Spinal cord (tissue), 10 donors: ENCODE results near the gene LGALS3BP. TPM values are rescaled to one million over a fixed set of nuclear protein-coding genes. Genes with fewer than 3 reads are reported as not detected.

Experiments used
- DNase-seq, 6 donors: peaks; one replicate each; pipeline versions ENCODE4 v3.0.0 to v3.0.0-alpha.2; 2013 to 2015; ENCODE audit warnings: low spot score in 6 of 6, low read depth in 4 of 6
- H3K27ac ChIP-seq: one replicate; pipeline ENCODE4 v1.5.1; 2013; ENCODE audit warnings: low read depth, low read length, control low read depth
- H3K27me3 ChIP-seq: one replicate; pipeline ENCODE4 v1.6.1; 2013; ENCODE audit warnings: low read length; ENCODE audit not compliant: control insufficient read depth, insufficient read depth
- H3K36me3 ChIP-seq: one replicate; pipeline ENCODE4 v1.6.1; 2013; ENCODE audit warnings: low read length; ENCODE audit not compliant: control insufficient read depth, insufficient read depth
- H3K4me1 ChIP-seq: one replicate; pipeline ENCODE4 v1.6.1; 2013; ENCODE audit warnings: low read length; ENCODE audit not compliant: control insufficient read depth, insufficient read depth
- H3K4me3 ChIP-seq: one replicate; pipeline ENCODE4 v1.5.1; 2013; ENCODE audit warnings: low read depth, low read length, control low read depth
- H3K9me3 ChIP-seq: one replicate; pipeline ENCODE4 v1.6.1; 2013; ENCODE audit warnings: low read length; ENCODE audit not compliant: control insufficient read depth, insufficient read depth
- WGBS: methylation state at CpG from one replicate; pipeline ENCODE4 v1.1.5; 2013; ENCODE audit warnings: missing lambda C conversion rate; ENCODE audit not compliant: insufficient coverage; 5-methylcytosine and 5-hydroxymethylcytosine counted together
- polyA plus RNA-seq, 2 donors: library from polyadenylated mRNA; unstranded; fragments of 120-200 nt; gene quantifications; one replicate each; pipeline ENCODE4 v1.2.1, GENCODE V29; 2013; ENCODE audit not compliant: insufficient read length in 2 of 2
- total RNA-seq, 2 donors: library from RNA; depleted of rRNA in 1 of 2; stranded (reverse); fragments of 120-200 nt in 1 of 2; fragments of >200 nt in 1 of 2; gene quantifications; one replicate each; pipeline versions ENCODE4 v1.2.3 to v1.2.4, GENCODE V29; 2013 to 2014
- donor health status: healthy.

LGALS3BP gene
- total and polyA plus RNA-seq, 4 donors: 83.0 to 166 (median 106) TPM

DNA sequence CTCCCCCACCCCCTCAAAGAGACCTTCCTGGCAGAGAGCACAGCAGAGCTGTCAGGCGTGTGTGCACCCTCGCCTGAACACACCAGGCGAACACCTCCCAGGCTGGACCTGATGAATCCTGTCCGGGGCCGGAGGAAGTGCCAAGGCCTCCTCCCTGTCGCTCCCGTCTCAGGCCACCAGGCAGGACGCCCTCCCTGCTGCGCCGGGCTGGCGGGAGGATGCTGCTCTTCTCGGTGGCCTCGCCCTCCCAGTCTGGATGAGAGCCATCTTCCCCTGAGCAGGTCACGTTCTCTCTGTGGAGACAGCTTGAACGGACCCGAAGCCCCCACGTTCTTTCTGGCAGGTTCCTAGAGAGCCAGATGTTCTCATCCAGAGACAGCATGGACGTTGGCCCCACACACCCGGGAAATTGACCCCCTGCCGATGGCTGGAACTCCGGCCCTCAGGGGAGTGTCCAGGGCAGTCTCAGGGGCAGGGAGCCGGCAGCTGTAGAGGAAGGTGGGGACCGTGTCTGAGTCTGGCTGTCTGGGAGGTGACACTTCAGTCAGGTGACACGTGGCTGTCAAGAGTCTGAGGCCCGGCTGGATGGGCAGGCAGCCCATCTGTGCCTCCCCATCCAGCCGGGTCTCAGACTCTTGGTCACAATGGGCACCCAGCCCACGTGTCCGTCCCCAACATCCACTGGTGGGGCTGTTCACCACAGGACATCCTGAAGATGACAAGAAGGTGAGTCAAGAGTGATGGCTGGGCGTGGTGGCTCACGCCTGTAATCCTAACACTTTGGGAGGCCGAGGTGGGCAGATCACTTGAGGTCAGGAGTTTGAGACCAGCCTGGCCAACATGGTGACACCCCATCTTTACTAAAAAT is 49.6 kb downstream of the LGALS3BP start:
- Histone ChIP-seq H3K36me3 (peaks cover 2% of the 10 kb centered on the region), H3K4me3 (no peak overlapping the region), H3K4me1 (peaks cover 35% of the 10 kb centered on the region), H3K27ac (no peak overlapping the region), H3K27me3 (no peaks in the 10 kb centered on the region), H3K9me3 (no peaks in the 10 kb centered on the region)
- peak in 1 of 6 donors; percentile 50 for DNase-seq
- 72% methylated on average over 28 of the region's 31 CpGs for WGBS

DNA sequence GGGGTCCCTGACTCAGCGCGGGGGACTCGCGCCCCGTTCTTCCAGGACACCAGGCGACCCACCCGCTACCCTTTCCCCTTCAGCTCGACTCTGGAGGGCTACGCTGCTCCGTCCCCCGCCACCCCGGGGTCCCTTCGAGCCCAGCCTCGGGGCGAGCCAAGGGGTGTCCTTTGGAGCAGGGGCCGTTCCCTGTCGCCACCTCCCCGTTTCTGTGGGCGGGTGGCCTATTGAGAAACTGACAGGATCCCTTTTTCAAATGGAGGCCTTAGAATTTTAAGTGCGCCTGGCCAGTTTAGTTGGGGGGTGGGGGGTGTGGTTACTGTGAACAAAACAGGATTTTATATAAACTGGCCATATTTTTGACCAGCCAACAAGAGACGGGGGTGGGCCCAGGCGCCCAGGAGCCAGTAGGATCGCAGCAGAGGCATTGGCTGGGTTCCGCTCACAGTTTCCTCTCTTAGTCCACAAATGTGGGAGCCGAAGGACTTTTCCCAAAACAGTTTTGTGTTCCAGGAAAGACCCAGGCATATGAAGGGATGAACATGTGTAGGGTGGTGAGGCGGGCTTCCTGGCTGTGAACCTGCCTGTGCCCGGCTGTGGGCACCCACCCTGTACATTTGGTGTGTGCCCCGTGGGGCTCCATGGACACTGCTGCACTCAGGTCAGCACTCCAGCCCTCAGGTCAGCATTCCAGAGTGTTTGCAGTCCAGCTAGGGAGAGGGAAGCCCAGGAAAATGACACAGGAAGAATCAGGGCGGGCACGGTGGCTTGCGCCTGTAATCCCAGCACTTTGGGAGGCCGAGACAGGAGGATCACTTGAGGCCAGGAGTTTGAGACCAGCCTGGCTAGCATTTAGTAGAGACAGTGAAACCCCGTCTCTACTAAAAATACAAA is 53.8 kb downstream of the LGALS3BP start:
- Histone ChIP-seq H3K4me3 (peak overlapping the region; percentile 55), H3K27me3 (no peaks in the 10 kb centered on the region), H3K9me3 (no peaks in the 10 kb centered on the region), H3K27ac (peak overlapping the region; percentile 95), H3K36me3 (peaks cover 2% of the 10 kb centered on the region), H3K4me1 (peaks cover 52% of the 10 kb centered on the region)
- DNase-seq: peak in 3 of 6 donors; percentile 48 to 88 (median 86)
- WGBS: 25% methylated on average over 30 of the region's 33 CpGs

GRCh38 chr17:78925234-78925633 is 54.5 kb downstream of the LGALS3BP start, which contains the start of gene TIMP2:
TSS of gene TIMP2 (minus strand) at chr17:78925387. CDS start at chr17:78925088, 299 bp downstream.
- Histone ChIP-seq H3K4me1 (peaks cover 56% of the 10 kb centered on the region), H3K27ac (peak within 1 kb of the TSS; percentile 95), H3K36me3 (peaks cover 2% of the 10 kb centered on the region), H3K4me3 (peak within 1 kb of the TSS; percentile 69), H3K27me3 (no peaks in the 10 kb centered on the region), H3K9me3 (no peaks in the 10 kb centered on the region)
- DNase-seq: peak in 5 of 6 donors; percentile 79 to 97 (median 85)
- WGBS: under 1% methylated on average over 40 of the region's 52 CpGs

GRCh38 chr17:78924481-78925151 is 55.1 kb downstream of the LGALS3BP start:
- H3K4me1 ChIP-seq: peaks cover 57% of the 10 kb centered on the region
- 0% methylated on average over 55 of the region's 64 CpGs for WGBS
- DNase-seq: peak in 2 of 6 donors; percentile 58 to 77
- no peaks in the 10 kb centered on the region for H3K27me3 ChIP-seq
- peak overlapping the region; percentile 69 for H3K4me3 ChIP-seq
- peak overlapping the region; percentile 33 for H3K27ac ChIP-seq
- peaks cover 5% of the 10 kb centered on the region for H3K36me3 ChIP-seq
- H3K9me3 ChIP-seq: no peaks in the 10 kb centered on the region

DNA sequence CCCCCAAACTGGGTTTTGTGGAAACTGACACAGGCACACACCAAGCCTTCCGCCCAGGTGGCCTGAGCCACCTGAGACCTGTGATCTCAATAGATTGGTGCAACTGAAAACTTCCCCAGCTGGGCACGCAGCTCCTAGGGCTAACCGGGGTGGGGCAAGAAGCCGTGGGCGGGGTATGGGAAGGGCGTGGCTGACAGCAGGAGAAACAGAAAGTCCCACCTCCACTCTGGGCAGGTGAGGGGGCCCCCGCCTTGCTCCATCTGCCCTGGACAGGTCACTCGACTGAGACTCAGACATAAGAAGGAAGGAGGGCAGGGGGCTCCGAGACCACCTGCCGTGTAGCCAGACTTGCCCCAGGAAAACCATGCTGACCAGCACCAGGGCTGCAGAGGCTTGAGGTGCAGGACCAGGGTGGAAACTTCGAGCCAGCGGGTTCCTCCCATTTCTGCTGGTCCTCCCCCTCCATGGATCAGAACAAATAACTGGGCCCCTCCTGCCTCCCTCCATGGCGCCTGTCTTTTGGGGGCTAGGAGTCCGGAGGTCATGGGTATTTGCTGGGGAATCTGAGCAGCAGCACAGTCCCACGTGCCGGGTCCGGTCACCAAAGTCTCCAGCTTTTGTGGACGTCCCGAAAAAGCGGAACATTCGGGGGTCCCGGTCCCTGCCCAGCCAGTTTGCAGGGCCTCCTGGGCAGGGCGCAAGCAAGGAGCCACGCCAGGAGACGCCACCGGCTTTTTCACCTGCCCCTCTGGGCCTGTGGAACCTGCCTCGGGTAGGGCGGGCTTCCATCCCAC is 55.9 kb downstream of the LGALS3BP start:
- H3K4me3 ChIP-seq: peak overlapping the region; percentile 69
- H3K27me3 ChIP-seq: no peaks in the 10 kb centered on the region
- peaks cover 64% of the 10 kb centered on the region for H3K4me1 ChIP-seq
- WGBS: 17% methylated on average over 22 of the region's 28 CpGs
- H3K27ac ChIP-seq: peak overlapping the region; percentile 33
- no peaks in the 10 kb centered on the region for H3K9me3 ChIP-seq
- DNase-seq: peak in 1 of 6 donors; percentile 31
- peaks cover 8% of the 10 kb centered on the region for H3K36me3 ChIP-seq

DNA sequence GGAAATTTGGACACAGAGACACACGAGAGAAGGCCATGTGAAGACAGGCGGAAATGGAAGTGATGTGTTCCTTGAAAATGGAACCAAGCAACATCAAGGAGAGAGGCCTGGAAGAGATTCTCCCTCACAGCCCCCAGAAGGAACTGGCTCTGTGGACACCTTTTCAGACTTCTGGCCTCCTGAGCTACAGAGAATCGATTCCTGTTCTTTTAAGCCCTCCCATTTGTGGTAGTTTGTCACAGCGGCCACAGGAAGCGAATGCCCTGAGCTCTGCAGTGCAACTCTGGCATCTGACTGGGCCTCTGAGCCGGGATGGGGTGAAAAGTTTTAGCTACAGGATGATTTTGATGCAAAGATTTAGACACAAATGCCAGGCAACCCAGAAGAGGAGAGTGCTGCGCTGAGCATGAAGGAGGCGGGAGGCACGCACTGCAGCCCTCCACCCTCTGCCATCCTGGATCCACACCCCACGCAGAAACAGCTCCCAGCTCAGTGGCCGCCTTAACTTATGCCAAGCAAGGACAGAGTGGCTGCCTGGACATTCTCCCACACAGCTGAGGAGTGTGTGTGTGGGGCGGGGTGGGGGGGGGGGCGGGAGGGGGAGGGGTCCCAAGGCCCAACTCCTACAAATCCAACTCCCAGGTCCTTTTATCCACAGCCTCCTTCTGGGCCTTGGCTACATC is 56.8 kb downstream of the LGALS3BP start:
- H3K4me1 ChIP-seq: peaks cover 72% of the 10 kb centered on the region
- H3K27ac ChIP-seq: peak overlapping the region; percentile 74
- H3K36me3 ChIP-seq: peaks cover 12% of the 10 kb centered on the region
- H3K27me3 ChIP-seq: no peaks in the 10 kb centered on the region
- H3K4me3 ChIP-seq: peak overlapping the region; percentile 69
- 41% methylated on average over 5 of the region's 13 CpGs for WGBS
- DNase-seq: peak in 1 of 6 donors; percentile 28
- no peaks in the 10 kb centered on the region for H3K9me3 ChIP-seq

- DNase-seq: peak in 4 of 6 donors; percentile 52 to 93 (median 78)
- H3K4me3 ChIP-seq: peak overlapping the region; percentile 3
- peaks cover 17% of the 10 kb centered on the region for H3K36me3 ChIP-seq
- peak overlapping the region; percentile 74 for H3K27ac ChIP-seq
- H3K9me3 ChIP-seq: no peaks in the 10 kb centered on the region
- H3K27me3 ChIP-seq: no peaks in the 10 kb centered on the region
- WGBS: 18% methylated on average over 6 of the region's 8 CpGs
- H3K4me1 ChIP-seq: peaks cover 82% of the 10 kb centered on the region
These were observed 58.2 kb downstream of the LGALS3BP start for GRCh38 chr17:78921437-78921971.
